OCI-LY3 (cell line): ENCODE measurements around the gene EARS2.
"Not testable (repeated sequence)": the region's sequence is repeated elsewhere in the genome, so short reads cannot be mapped to it uniquely, and the experiment has no call there.

Source experiments
- H2AFZ ChIP-seq: fragments of 200-600, 300-600 bp; shearing (Covaris generic); 2 replicates; pipeline ENCODE4 v1.6.0; 2014; ENCODE audit warnings: antibody characterized with exemption, low read depth, low read length
- H3K27ac ChIP-seq: fragments of 200-600, 300-600 bp; sonication (generic); 2 replicates; pipeline ENCODE4 v1.5.1; 2014; ENCODE audit warnings: mild to moderate bottlenecking, low read length, moderate library complexity, mixed read lengths
- H3K27me3 ChIP-seq: fragments of 200-600, 300-600 bp; sonication (generic); 2 replicates; pipeline ENCODE4 v1.6.1; 2014; ENCODE audit warnings: low read depth, low read length, mixed read lengths
- H3K36me3 ChIP-seq: fragments of 200-600, 300-600 bp; sonication (generic); replicated peaks from 2 replicates; pipeline ENCODE3; 2014; ENCODE audit warnings: low read depth, low read length, mixed read lengths
- H3K4me1 ChIP-seq: fragments of 300-600, 200-600 bp; sonication (generic); 2 replicates; pipeline ENCODE4 v1.6.1; 2014; ENCODE audit warnings: low read length, mixed read lengths
- H3K4me2 ChIP-seq: fragments of 200-600, 300-600 bp; sonication (generic); 2 replicates; pipeline ENCODE4 v1.6.1; 2014; ENCODE audit warnings: low read length, mixed read lengths
- H3K4me3 ChIP-seq: fragments of 300-600, 200-600 bp; sonication (generic); 2 replicates; pipeline ENCODE4 v1.5.1; 2014; ENCODE audit warnings: antibody characterized with exemption, mild to moderate bottlenecking, low read length, moderate library complexity
- H3K79me2 ChIP-seq: fragments of 300-600, 200-600 bp; shearing (Covaris generic); 2 replicates; pipeline ENCODE4 v1.6.1; 2014; ENCODE audit warnings: mild to moderate bottlenecking, low read length, mixed read lengths
- H3K9ac ChIP-seq: fragments of 300-600, 200-600 bp; shearing (Covaris generic); 2 replicates; pipeline ENCODE4 v1.6.0; 2014; ENCODE audit warnings: mild to moderate bottlenecking, low read length, moderate library complexity
- H3K9me3 ChIP-seq: fragments of 200-600, 300-600 bp; shearing (Covaris generic); 2 replicates; pipeline ENCODE4 v1.6.1; 2014; ENCODE audit warnings: low read length, mixed read lengths; ENCODE audit not compliant: insufficient read depth
- H4K20me1 ChIP-seq: fragments of 200-600, 300-600 bp; sonication (generic); 2 replicates; pipeline ENCODE4 v1.6.1; 2016; ENCODE audit warnings: low read length, mixed read lengths; ENCODE audit not compliant: insufficient read depth
- EZH2phosphoT487 ChIP-seq: fragments of 200-600 bp; shearing (Covaris generic); IDR thresholded peaks from 2 replicates; pipeline ENCODE4 v1.6.1; 2018; ENCODE audit warnings: antibody characterized with exemption, mixed run types, low read depth
- TF ChIP-seq, protein P1 (sequence below): fragments of 200-600, 300-600 bp; sonication (generic); IDR thresholded peaks from 2 replicates; pipeline ENCODE4 v1.5.1; 2014; ENCODE audit warnings: antibody characterized with exemption, low read length, low read depth

The EARS2 gene

DNA sequence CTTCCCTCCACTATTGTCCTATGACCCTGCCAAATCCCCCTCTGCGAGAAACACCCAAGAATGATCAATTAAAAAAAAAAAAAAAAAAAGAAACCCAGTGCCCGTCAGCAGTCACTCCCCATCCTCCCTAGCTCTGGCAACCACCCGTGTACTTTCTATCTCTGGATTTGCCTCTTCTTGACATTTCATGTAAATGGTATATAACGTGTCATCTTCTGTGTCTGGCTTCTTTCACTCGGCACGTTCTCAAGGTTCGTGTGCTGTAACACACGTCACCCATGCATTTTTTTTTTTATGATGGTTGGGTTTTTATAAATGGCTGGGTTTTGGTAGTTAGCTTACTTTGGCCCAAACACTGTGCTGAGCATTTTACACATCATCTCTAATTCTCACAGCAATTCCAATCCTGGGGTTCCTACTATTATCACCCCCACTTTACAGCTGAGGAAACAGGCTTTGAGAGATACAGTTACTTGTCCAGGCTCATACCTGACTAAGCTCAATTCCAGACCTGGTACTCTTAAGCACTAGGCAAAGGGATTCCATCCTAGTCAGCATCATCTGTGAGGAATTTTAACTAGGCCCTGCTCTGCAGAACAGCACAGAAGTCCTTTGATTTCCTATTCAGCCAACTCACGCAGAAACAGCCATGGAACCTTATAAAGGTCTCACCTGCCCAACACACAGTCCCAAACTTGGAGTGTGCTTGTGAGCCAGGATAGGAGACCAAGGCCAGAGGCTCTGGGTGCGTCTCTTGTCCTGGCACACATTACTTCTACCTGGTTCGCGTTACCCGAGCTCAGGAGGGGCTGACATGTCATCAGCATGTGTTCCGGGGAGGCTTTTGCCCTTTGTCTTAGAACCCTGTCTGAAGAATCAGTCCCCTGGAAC, 27.3 kb upstream of the EARS2 start:
- H3K4me2 ChIP-seq: no peak overlapping the region
- H3K36me3 ChIP-seq: peaks cover 38% of the 10 kb centered on the region
- TF ChIP-seq, protein P1, sequence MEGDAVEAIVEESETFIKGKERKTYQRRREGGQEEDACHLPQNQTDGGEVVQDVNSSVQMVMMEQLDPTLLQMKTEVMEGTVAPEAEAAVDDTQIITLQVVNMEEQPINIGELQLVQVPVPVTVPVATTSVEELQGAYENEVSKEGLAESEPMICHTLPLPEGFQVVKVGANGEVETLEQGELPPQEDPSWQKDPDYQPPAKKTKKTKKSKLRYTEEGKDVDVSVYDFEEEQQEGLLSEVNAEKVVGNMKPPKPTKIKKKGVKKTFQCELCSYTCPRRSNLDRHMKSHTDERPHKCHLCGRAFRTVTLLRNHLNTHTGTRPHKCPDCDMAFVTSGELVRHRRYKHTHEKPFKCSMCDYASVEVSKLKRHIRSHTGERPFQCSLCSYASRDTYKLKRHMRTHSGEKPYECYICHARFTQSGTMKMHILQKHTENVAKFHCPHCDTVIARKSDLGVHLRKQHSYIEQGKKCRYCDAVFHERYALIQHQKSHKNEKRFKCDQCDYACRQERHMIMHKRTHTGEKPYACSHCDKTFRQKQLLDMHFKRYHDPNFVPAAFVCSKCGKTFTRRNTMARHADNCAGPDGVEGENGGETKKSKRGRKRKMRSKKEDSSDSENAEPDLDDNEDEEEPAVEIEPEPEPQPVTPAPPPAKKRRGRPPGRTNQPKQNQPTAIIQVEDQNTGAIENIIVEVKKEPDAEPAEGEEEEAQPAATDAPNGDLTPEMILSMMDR: no peak
- TF ChIP-seq EZH2phosphoT487: no peak
- H3K4me3 ChIP-seq: no peak overlapping the region
- no peak overlapping the region for H3K9ac ChIP-seq
- H2AFZ ChIP-seq: no peak overlapping the region
- peaks cover 4% of the 10 kb centered on the region; the same call in 1 of the 2 replicates for H4K20me1 ChIP-seq
- no peaks in the 10 kb centered on the region for H3K27me3 ChIP-seq
- H3K9me3 ChIP-seq: no peaks in the 10 kb centered on the region
- no peak overlapping the region for H3K27ac ChIP-seq
- H3K4me1 ChIP-seq: no peaks in the 10 kb centered on the region
- peaks cover 28% of the 10 kb centered on the region for H3K79me2 ChIP-seq

DNA sequence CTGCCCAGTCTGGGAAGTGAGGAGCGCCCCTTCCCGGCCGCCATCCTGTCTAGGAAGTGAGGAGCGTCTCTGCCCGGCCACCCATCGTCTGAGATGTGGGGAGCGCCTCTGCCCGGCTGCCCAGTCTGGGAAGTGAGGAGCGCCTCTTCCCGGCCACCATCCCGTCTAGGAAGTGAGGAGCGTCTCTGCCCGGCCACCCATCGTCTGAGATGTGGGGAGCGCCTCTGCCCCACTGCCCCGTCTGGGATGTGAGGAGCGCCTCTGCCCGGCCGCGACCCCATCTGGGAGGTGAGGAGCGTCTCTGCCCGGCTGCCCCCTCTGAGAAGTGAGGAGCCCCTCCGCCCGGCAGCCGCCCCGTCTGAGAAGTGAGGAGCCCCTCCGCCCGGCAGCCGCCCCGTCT, 26.1 kb upstream of the EARS2 start:
- H3K4me1 ChIP-seq, H3K9ac ChIP-seq, H3K4me3 ChIP-seq, H2AFZ ChIP-seq, H3K27me3 ChIP-seq, H3K9me3 ChIP-seq, H3K27ac ChIP-seq, H3K4me2 ChIP-seq, H4K20me1 ChIP-seq: not testable (repeated sequence)
- H3K36me3 ChIP-seq: peaks cover 46% of the 10 kb centered on the region
- peaks cover 17% of the 10 kb centered on the region for H3K79me2 ChIP-seq

DNA sequence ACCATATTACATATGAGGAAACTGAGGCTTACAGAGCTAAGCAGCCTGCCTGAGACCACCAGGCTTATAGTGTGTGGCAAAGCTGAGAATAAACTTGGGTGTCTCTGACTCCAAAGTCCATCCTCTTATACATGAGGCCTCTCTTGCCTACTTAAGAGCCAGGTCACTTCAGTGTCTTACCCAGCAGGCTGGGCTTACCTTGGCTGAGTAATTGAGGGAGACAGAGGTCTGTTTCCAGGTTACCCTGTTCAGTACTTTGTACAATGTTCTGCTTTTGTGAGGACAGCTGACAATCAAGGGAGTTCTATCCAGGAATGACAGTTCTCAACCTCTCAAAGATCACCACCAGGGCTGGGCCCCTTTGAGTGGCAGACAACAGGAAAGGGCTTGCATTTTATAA, 24.6 kb upstream of the EARS2 start:
- H3K36me3 ChIP-seq: peaks cover 41% of the 10 kb centered on the region
- no peak overlapping the region for H3K4me3 ChIP-seq
- no peaks in the 10 kb centered on the region for H3K9me3 ChIP-seq
- H3K4me2 ChIP-seq: no peak overlapping the region
- peaks cover 4% of the 10 kb centered on the region; the same call in 1 of the 2 replicates for H3K79me2 ChIP-seq
- H3K4me1 ChIP-seq: no peaks in the 10 kb centered on the region
- no peaks in the 10 kb centered on the region for H4K20me1 ChIP-seq
- no peak overlapping the region for H3K27ac ChIP-seq
- no peaks in the 10 kb centered on the region for H3K27me3 ChIP-seq
- H3K9ac ChIP-seq: no peak overlapping the region
- H2AFZ ChIP-seq: no peak overlapping the region
- TF ChIP-seq EZH2phosphoT487: no peak
- TF ChIP-seq, protein P1: no peak

DNA sequence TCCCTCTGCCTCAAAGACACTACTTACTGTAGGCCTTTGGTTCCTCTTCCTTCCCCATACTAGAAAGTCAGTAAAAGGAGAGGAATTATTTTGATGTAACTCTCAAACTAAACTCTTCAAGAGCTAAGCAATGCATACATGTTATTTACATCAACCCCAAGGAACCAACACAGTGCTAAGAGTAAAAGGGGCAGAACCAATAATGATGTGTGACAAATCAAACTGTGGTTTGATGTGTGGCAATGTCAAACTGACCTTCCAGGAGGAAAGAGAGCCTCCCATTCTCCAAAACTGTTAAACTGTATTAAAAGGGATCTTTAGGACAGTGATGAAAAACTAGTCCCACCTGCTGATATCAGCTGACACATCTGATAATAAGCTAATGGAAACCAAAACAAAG, 23.2 kb upstream of the EARS2 start:
- no peak for TF ChIP-seq EZH2phosphoT487
- TF ChIP-seq, protein P1: no peak
- no peak overlapping the region for H3K27ac ChIP-seq
- H3K4me1 ChIP-seq: no peaks in the 10 kb centered on the region
- no peaks in the 10 kb centered on the region for H3K79me2 ChIP-seq
- no peak overlapping the region for H3K4me3 ChIP-seq
- no peaks in the 10 kb centered on the region for H4K20me1 ChIP-seq
- H3K9ac ChIP-seq: no peak overlapping the region
- no peak overlapping the region for H2AFZ ChIP-seq
- H3K27me3 ChIP-seq: no peaks in the 10 kb centered on the region
- no peak overlapping the region for H3K4me2 ChIP-seq
- no peaks in the 10 kb centered on the region for H3K9me3 ChIP-seq
- H3K36me3 ChIP-seq: peaks cover 37% of the 10 kb centered on the region
